Measurements from ENCODE around the gene A2M. TPM values are rescaled to one million over a fixed set of nuclear protein-coding genes. Genes with fewer than 3 reads are reported as not detected.
A peak's percentile ranks its signal among the peaks of the same experiment; 100 is the strongest.

The A2M gene
- total and polyA plus RNA-seq, 4 donors, result 377 to 2,674 (median 775) TPM

- H3K27me3 ChIP-seq (ENCODE audit: control insufficient read depth in 3 of 3, insufficient read depth in 3 of 3, low read length in 2 of 3), result no peaks in the 10 kb centered on the region
- H3K4me1 ChIP-seq (ENCODE audit: control insufficient read depth in 5 of 5, insufficient read depth in 5 of 5, low read length in 5 of 5), result no peaks in the 10 kb centered on the region
- H3K4me3 ChIP-seq, result no peak overlapping the region
- ATAC-seq (ENCODE audit: insufficient read depth, low FRiP score) (peak; percentile 75), DNase-seq (peak in 2 of 3 donors; percentile 75)
- no peaks in the 10 kb centered on the region for H3K36me3 ChIP-seq (ENCODE audit: control insufficient read depth in 4 of 4, insufficient read depth in 4 of 4, low read length in 4 of 4)
- peak; percentile 85 for TF ChIP-seq CTCF (IDR thresholded peaks at IDR 0.05; ENCODE audit: control extremely low read depth, extremely low read depth)
- no peak overlapping the region for H3K9ac ChIP-seq (ENCODE audit: insufficient read depth in 1 of 2, low read length in 2 of 2)
- no peak overlapping the region for H3K27ac ChIP-seq (ENCODE audit: low read depth in 1 of 2, low read length in 1 of 2)
- H3K9me3 ChIP-seq (ENCODE audit: control insufficient read depth in 4 of 4, insufficient read depth in 3 of 4, low read length in 3 of 4), result no peaks in the 10 kb centered on the region
- WGBS, 2 donors, result 17 to 18% methylated on average over 3 of the region's 3 CpGs
Measured at GRCh38 chr12:9039397-9039977, 76.2 kb downstream of the A2M start.

DNA sequence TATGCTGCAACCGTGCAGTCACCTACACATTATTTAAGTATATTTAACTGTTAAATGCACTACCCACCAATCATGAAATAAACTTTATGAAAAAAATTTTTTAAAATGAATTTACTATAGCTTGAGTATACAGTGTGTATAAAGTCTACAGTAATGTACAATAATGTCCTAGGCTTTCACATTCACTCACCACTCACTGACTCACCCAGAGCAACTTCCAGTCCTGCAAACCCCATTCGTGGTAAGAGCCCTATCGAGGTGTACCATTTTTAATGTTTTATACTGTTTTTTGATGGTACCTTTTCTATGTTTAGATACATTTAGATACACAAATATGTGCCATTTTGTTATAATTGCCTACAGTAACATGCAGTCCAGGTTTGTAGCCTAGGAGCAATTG, 78.3 kb downstream of the A2M start:
- Histone ChIP-seq H3K4me3 (no peak overlapping the region), H3K9me3 (ENCODE audit: control insufficient read depth in 4 of 4, insufficient read depth in 3 of 4, low read length in 3 of 4) (no peaks in the 10 kb centered on the region), H3K9ac (ENCODE audit: insufficient read depth in 1 of 2, low read length in 2 of 2) (no peak overlapping the region), H3K27ac (ENCODE audit: low read depth in 1 of 2, low read length in 1 of 2) (no peak overlapping the region), H3K4me1 (ENCODE audit: control insufficient read depth in 5 of 5, insufficient read depth in 5 of 5, low read length in 5 of 5) (no peaks in the 10 kb centered on the region), H3K27me3 (ENCODE audit: control insufficient read depth in 3 of 3, insufficient read depth in 3 of 3, low read length in 2 of 3) (no peaks in the 10 kb centered on the region), H3K36me3 (ENCODE audit: control insufficient read depth in 4 of 4, insufficient read depth in 4 of 4, low read length in 4 of 4) (no peaks in the 10 kb centered on the region)
- DNase-seq, result no peak
- no peak for TF ChIP-seq CTCF (IDR thresholded peaks at IDR 0.05; ENCODE audit: control extremely low read depth, extremely low read depth)
- WGBS, 2 donors, result 87 to 93% methylated on average over 3 of the region's 3 CpGs
- no peak for ATAC-seq (ENCODE audit: insufficient read depth, low FRiP score)

DNA sequence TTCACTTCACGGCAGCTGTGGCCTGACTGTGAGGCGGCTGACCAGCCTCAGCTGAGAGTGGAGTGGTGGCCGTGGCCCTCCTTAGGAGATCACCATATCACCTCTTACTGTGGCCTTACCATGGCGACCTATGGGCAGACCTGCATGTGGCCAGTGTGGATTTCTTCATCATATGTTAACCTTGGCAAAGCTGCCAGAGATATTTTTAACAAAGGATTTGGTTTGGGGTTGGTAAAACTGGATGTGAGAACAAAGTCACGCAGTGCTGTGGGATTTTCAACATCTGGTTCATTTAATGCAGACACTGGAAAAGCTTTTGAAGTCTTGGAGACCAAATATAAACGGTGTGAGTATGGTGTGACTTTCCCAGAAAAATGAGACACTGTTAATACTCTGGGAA, 79.5 kb downstream of the A2M start:
- no peak for ATAC-seq (ENCODE audit: insufficient read depth, low FRiP score)
- 82 to 86% methylated on average over 6 of the region's 6 CpGs for WGBS, 2 donors

More for the DNA sequence above, 79.5 kb downstream of the A2M start:
- TF ChIP-seq CTCF (IDR thresholded peaks at IDR 0.05; ENCODE audit: control extremely low read depth, extremely low read depth), result no peak
- H3K27me3 ChIP-seq (ENCODE audit: control insufficient read depth in 3 of 3, insufficient read depth in 3 of 3, low read length in 2 of 3), result no peaks in the 10 kb centered on the region
- peak in 1 of 3 donors; percentile 32 for DNase-seq
- H3K9ac ChIP-seq (ENCODE audit: insufficient read depth in 1 of 2, low read length in 2 of 2), result no peak overlapping the region
- H3K4me1 ChIP-seq (ENCODE audit: control insufficient read depth in 5 of 5, insufficient read depth in 5 of 5, low read length in 5 of 5), result no peaks in the 10 kb centered on the region
- no peaks in the 10 kb centered on the region for H3K9me3 ChIP-seq (ENCODE audit: control insufficient read depth in 4 of 4, insufficient read depth in 3 of 4, low read length in 3 of 4)
- no peak overlapping the region for H3K4me3 ChIP-seq
- no peaks in the 10 kb centered on the region for H3K36me3 ChIP-seq (ENCODE audit: control insufficient read depth in 4 of 4, insufficient read depth in 4 of 4, low read length in 4 of 4)
- no peak overlapping the region for H3K27ac ChIP-seq (ENCODE audit: low read depth in 1 of 2, low read length in 1 of 2)

All from lung (tissue), 12 donors.